ENCODE data around the gene HTR3C.

GRCh38 chr3:184097556-184097955 lies 44.7 kb downstream of the HTR3C start:
- no peak for TF ChIP-seq EZH2phosphoT487 (IDR thresholded peaks at IDR 0.05; ENCODE audit: low read length)
- TF ChIP-seq CTCF (IDR thresholded peaks at IDR 0.05; ENCODE audit: low read length), result no peak
- no peak for TF ChIP-seq EZH2 (optimal IDR thresholded peaks at IDR 0.05; ENCODE audit: low read depth, low read length)
